ENCODE data around the gene TSR1.
"Not testable (repeated sequence)": the region's sequence is repeated elsewhere in the genome, so short reads cannot be mapped to it uniquely, and the experiment has no call there.

Gene TSR1

DNA sequence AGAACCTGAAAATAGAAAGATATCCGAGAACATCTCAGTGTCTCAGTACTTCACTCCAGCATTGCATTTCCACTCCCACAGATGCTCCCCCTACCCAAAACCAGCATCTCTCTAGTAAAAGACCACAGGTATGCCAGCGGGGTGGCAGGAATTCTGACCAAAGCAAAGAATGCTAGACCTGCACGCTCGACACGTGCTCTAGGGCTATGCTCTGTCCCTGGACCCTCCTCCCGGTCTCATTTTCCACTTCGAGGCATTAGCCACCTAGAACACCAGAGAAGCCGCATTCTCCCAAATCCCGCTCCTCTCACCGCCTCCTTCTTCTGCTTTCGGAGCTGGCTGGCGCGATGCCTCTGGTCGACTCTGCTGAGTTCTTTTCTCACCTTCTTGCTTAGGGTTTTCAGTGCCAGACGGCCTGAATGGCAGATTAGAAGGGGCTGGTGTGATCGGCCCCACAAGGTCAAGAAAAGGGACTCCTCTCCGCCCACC, 487 bp downstream of the TSR1 start:
- no peak for DNase-seq

DNA sequence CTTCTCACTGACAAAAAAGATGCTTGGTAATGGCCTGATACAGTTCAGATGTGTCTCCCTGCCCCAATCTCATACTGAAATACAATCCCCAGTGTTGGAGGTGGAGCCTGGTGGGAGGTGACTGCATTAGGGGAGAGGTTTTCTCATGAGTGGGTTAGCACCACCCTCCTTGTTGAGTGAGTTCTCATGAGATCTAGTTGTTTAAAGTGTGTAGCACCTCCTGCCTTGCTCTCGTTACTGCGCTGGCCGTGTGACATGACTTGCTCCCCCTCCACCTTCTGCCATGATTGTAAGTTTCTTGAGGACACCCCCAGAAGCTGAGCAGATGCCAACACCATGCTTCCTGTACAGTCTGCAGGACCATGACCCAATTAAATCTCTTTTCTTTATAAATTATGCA, 5.0 kb downstream of the TSR1 start:
- no peak for DNase-seq

DNA sequence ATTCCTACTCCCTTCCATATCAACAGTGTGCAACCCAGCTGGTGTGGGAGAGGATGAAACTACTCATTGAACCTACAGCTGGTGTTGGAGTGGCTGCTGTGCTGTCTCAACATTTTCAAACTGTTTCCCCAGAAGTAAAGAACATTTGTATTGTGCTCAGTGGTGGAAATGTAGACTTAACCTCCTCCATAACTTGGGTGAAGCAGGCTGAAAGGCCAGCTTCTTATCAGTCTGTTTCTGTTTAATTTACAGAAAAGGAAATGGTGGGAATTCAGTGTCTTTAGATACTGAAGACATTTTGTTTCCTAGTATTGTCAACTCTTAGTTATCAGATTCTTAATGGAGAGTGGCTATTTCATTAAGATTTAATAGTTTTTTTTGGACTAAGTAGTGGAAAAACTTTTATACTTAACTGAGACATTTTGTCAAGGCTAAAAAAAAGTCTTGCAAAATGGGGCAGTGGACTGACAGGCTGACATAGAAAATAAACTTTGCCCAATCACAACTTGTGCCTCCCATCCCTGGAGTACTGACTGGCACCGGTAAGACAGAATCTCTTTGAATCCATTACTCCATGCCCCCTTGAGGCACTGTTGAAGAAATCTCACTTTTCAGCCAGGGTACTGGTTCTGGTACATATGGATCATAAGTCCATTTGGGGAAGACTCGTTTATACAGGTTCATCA, 12.5 kb downstream of the TSR1 start:
- DNase-seq, result no peak

DNA sequence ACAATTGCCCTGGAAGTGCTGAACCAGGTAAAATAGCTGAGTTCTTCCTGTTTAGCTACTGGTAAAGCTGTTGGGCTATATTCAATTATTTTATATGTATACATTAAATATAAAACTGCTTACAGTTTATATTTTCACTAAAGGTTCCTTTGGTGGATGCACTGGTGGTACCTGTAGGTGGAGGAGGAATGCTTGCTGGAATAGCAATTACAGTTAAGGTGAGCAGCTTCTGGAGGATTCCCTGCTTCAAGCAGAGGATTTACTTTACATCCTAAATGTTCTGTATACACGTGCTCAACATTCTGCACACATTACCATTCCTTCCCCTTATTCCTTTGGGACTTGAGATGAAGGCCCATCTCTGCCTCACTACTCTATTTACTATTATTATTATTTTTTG, 14.9 kb downstream of the TSR1 start:
- DNase-seq, result no peak

DNA sequence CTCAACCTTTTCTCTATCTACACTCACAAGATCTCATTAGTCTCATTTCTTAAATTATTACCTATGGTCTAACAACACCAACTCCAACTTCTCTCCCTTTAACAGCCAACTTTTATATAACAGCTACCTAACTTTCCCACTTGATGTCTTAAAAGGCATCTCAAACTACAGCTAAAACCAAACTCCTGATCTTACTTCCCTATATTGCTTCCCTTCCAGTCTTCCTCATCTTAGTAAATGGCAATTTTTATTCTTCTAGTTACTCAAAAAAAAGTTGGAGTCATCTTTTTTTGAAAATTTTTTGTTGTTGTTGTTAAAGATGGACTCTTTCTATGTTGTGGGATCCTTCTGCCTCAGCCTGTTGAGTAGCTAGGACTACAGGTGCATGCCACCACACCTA, 17.2 kb downstream of the TSR1 start:
- DNase-seq, result no peak

DNA sequence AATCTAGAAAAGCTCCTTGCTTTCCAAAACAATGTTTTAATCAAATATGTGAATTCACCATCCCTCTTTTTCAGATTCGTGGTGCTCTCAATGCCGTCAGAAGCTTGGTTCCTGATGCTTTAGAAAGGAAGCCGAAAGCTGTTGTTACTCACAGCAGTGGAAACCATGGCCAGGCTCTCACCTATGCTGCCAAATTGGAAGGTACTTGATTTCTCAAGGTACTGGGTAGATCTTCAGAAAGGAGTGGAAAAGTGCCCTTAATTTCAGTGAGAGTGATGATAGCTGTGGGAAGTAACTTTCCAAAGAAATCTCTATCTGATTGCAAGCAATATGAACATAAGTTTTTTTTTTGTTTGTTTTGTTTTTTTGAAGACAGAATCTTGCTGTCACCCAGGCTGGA, 18.5 kb downstream of the TSR1 start:
- DNase-seq, result no peak

DNA sequence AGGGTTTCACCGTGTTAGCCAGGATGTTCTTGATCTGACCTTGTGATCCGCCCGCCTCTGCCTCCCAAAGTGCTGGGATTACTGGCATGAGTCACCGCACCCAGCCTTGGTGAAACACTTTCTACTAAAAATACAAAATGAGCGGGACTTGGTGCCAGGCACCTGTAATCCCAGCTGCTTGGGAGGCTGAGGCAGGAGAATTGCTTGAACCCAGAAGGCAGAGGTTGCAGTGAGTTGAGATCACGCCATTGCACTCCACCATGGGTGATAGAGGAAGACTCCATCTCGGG, 19.4 kb downstream of the TSR1 start:
- not testable (repeated sequence) for DNase-seq

DNA sequence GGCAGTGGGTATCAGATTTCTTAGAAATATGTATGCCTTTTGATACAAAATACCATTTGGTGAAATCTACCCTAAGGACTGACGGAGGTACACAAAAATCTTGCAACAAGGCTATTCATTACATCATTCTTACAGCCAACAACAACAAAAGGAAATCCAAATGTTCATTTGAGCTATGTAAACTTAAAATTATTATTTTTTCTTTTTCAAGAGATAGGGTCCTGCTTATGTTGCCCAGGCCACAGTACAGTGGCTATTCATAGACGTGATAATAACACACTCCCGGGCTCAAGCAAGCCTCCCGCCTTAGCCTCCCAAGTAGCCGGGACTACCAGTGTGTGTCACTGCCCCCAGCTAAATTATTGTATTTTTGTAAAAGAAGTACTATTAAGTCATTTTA, 23.5 kb downstream of the TSR1 start:
- DNase-seq, result no peak

DNA sequence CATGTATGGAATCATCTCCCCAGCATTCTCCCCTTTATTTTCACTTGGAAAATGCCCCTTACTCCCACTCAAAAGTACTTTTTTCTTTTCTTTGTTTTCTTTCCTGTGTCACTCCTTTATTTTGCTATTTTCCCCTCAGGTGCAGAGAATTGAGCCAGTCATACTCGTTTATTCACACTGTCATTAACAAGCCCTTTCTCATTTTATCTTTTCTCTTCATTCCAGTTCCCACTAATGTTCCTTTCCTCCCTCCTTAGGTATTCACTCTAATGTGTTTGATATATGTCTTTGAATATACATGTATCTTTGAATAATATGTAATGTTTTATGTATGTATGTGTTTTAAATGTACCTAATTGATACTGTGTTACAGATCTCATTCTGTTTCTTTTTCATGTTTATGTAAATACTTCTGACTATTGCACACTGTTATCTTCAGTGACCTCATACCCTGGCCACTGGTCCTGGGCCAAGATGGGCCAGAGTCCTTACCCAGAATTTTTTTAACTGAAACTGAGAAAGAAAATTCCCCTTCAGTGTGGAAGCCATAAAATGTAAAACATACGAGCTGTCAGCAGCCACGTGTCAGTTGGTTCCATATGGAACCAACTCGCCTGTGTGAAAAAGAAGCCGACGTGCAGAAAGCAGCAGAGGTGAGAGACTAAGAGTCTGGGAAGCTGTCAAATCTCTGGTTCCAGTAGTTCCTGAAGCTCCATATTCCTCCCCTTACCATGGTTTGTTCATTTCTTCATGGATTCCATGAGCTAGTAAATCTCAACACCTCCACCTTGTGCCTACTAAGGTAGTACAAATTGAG, 26.7 kb downstream of the TSR1 start:
- no peak for DNase-seq

DNA sequence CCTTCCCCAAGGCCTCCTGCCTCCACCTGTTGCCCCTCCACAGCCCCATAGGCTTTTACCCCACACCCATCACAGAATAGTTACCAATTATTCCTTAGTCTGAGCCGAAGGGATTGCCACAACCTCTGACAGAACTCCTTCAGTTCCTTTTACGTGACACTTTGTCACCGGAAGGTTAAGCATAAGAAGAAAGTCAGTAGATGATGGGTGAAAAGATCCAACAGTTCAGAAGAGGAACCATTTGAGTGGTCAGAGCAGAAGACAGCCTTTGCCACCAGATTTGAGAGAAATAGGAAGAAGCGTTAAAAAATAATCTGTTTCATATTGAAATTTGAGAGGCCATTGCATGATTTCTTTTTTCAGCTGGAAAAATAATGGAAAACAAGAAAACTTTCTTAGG, 31.3 kb downstream of the TSR1 start:
- DNase-seq, result no peak

DNA sequence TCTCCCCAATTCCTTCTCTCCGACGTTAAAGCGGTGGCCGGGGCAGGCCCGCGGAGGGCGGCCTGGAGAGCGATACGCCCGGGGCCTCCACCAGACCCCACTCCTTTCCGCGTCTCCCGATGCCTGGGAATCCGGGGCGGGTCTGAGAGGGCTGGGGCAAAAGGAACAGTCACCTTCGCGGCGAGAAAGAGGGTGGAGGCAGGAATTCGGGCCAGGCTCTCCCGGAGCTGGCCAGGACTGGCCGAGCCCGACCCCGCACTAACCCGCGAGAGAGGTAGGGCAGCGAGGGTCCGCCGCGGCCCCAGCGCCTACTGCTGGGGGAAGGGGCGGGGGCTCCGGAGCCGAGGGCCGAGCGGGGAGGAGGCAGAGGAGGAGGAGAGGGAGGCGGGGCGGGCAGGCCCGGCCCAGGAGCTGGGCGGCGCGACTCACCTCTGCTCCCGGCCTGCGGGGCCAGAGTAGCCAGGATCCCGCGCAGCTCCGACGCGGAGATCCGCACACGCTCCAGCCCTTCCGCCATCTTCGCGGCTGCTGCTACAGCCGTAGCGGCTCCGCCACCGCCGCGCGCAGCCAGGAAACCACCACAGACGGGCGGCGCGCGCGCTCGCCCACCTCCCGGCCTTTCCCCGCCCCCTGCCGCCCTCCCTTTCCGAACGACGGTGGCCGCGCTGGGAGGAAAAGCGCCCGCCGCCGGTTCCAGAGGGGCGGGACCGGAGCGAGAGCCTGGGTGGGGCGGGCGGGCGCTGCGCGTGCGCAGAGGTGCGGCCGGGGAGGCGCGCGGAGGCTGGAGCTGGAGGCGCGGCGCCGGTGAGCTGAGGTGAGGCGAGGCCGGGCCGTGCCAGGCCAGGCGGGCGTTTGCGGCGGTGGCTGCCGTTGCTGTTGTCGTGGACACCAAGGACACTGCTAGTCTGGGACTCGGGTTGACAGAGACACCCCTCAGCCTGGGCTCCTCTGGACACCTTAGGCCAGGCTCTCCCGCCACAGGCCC, 32.8 kb downstream of the TSR1 start, which contains the start of the genes SMG6 and SRR:
Gene SMG6, minus strand, starts transcription at position 582 of the 985 bp plus-strand sequence. Its CDS starts 65 bp downstream, at position 517.
Gene SRR, plus strand, starts transcription at position 747 of the 985 bp plus-strand sequence. CDS start 11,611 bp downstream, outside the sequence.
- DNase-seq, result peak; percentile 90

DNA sequence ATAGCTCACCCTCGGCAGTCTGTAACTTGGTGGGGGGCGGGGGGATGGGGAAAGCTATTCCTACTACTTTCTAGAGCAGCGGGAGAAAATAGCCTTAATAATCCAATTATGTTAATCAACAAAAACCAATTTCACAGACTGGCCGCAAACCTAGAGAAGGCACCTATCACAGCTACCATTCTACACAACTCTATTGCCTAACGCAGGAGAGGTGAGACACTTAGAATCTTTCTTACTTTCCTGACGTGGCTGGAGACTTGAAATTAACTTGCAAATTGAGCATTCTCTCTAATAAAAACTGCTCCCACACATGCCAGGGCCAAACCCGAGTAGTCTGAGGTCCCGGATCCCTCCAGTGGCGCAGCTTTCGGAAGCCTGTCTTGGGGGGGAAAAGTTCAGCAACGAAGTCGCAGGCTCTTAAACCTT, 33.5 kb downstream of the TSR1 start:
- no peak for DNase-seq

DNA sequence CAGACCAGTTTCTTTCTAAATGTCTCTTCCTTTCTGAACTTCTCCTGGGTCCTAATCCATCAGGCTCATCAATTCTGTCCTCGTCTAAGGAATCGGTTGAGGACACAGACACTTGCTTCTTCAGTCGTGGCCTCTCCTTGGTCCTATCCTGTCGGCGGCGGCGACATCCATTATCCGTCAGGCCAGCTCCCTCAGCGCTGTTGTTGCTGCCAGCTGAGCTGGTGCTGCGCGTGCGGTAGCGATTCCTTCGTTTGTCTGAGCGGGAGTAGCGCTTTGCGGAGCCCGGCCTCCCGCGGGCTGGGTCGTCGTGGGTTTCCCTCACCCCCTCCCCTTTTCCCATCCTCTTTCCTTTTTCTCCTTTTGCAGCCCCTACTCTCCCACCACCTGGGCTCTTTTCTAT, 36.5 kb downstream of the TSR1 start:
- DNase-seq, result no peak

DNA sequence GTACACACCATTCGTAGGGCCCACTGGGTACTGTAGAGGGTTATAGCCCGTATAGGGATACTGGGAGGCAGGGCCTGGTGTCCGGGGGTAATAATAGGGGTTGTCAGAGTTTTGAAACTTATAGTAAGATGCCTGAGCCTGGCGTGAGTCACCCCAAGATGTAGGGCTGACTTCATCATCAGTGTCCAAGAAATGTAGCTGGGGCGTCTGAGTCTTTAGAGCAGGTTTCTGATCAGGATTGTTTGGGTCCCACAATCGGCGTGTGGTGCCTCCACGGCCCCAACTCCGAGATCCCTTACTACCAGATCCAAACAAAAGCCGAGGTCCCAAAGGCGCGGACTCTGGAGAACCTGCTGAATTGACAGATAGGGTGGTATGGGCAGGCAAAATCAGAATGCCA, 37.1 kb downstream of the TSR1 start:
- no peak for DNase-seq

DNA sequence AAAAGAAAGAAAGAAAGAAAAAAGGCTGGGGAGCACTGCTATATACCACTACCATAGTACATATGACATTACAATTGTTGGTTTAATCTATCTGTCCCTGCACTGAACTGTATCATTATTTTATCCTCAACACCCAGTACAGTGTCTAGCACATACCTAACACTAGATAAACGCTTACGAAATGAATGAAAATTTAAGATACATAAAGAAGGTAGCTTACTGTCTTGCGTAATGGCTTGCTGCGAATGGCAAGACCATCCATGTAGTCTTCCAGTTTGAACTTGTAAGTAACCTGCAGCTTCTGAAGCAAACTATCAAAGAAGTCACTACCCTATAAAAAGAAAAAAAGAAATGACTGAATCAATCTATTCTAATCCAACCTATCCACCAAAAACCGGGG, 39.2 kb downstream of the TSR1 start:
- no peak for DNase-seq

DNA sequence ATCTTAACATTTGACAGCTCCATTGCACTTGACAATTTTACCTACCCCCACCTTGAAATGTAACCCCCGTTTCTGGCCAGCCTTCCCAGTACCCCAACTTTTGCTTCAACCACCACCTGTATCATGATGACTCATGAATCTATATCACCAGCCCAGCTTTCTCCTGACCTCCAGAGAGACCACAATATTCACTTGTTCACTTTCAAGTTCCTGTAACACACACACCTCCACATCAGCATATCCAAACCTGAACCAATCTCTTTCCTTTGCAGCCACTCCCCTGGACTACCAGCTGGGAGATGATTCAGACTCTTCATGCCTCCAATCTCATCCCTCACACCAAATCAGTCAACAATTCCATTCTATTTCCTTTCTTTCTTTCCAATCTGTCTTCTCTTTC, 40.7 kb downstream of the TSR1 start:
- DNase-seq, result no peak

DNA sequence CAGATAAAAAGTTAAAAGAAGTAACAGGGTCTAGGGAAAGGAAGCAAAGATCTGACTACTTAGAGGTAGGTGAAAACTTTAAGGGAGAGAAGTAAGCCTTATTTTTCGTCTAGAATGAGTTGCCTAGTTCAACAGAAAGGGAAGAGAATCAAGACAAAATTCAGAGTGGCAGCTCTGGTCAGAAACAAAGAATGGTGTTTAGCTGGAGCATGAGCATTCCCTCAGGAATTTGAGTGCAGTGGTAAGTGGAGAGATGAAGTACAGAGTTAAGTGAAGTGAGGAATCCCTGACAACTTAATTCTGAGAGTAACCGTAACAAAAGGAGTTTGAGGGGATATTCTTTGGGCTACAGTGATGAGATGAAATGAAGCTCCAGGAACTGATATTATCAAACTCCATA, 44.2 kb downstream of the TSR1 start:
- no peak for DNase-seq

DNA sequence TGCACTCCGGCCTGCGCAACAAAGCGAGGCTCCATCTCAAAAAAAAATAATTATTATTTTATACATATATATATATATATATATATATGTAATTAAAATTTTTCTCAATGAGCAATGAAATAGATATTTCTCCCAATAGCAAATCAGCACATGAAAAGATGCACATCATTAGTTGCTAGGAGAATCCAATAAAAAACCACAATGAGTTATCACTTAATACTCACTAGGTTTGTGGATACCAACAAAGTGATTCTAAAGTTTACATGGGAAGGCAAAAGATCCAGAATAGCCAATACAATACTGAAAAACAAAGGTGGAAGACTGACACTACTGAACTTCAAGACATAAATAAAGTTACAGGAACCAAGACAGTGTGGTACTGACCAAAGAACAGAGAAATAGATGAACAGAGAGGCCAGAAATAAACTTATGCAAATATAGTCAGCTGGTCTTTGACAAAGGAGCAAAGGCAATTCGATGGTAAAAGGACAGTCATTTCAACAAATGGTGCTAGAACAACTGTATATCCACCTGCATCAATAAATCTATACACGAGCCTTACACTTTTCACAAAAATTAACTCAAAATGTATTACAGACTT, 46.3 kb downstream of the TSR1 start:
- no peak for DNase-seq

DNA sequence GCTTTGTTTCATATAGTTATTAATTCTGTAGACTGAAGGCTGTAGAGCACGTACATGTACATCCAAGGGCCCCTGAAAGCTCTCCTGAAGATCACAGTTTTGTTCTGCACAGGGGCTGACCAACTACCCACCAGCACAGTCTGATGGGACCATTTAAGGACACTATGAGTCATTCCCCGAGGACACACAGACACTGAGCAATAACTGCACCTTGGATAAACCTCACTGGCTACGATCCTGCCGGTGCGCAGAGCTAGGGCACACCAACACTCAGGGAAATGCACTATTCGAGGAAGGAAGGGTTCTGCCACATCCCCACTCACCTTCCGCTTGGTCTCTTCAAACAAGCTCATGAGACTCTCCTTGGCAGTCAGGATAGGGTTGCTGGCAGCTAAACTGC, 53.0 kb downstream of the TSR1 start:
- DNase-seq, result no peak

DNA sequence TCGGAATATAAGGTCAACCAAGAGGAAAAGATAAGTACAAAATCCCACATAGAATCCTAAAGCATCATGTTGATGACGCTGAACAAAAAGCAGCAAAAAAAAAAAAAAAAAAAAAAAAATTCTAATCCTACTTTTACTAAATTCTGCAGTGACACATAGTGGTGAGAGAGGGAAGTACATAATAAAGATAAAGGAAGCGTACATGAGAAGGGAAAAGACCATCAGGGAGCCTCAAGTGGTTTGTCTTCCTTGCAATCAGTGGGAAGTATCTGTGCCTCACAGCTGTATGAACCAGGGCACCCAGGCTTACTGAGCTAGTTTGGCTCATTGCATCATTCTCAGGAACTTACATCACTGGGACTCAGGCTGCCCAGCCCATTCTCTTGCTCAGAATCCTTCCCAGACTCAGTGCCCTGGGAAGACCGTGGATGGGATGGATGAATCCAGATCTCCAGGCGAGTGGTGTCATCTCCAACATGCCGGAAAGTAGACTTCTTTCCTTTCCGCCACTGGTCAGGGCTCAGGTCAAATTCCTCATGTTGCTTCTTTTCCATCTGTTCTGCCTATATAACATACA, 53.9 kb downstream of the TSR1 start:
- DNase-seq, result no peak

DNA sequence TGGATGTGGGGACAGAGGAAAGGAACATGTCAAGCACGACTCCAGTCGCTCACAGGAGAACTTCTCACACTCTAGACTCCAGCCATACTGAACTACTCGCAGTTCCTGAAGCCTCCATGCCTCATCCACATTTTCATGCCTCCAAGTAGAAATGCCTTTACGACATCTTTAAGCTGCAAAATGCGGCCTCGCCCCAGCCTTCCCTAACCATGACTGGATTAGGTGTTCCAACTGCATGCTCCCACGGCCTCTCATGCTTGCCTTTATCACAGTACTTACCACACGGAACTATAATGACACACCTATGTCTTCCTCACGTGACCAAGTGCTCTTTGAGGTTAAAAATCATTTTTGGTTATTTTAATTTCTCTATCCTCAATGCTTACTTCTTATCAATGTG, 56.5 kb downstream of the TSR1 start:
- DNase-seq, result no peak

DNA sequence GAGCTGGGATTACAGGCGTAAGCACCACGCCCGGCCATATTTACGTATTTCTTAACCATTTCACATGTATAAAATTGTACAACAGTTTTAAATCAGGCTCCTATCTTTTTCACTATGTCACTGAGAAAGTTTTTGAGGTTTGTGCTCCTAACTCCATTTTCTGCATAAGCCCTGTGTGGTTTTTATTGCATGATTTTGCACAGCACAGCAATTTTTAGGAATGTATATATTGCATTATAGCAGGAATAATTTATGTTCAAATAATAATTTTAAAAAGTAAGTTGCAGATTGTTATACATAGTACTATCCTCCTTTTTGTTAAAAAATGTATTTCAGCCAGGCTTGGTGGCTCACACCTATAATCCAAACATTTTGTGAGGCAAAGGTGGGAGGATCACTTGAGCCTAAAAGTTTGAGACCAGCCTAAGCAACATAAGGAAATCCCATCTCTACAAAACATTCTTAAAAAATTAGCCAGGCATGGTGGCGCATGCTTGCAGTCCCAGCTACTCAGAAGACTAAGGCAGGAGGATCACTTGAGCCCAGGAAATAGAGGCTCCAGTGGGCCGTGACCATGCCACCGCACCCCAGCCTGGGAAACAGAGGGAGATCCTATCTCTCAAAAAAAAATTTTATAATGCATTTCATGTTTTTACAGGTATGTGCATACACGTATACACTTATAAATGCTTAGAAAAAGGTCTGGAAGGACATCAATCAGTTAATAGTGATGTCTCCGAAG, 58.7 kb downstream of the TSR1 start:
- no peak for DNase-seq

Measured in activated CD4-positive, CD25-positive, alpha-beta regulatory T cell treated with anti-CD3 and anti-CD28 coated beads, Interleukin-2, amount 50 U/mL, for 72 hours (primary cell).